IPS-20b (cell line): ENCODE data around the gene SOX30.

ENCODE experiments used
- H3K27ac ChIP-seq: one replicate; pipeline ENCODE4 v1.5.1; 2013; ENCODE audit warnings: low read length
- H3K27me3 ChIP-seq: 2 replicates; pipeline ENCODE4 v1.6.1; 2013; ENCODE audit warnings: mild to moderate bottlenecking, low read length, inconsistent platforms; ENCODE audit not compliant: insufficient read depth
- H3K36me3 ChIP-seq: 2 replicates; pipeline ENCODE4 v1.6.1; 2013; ENCODE audit warnings: low read depth, mild to moderate bottlenecking, inconsistent platforms, low read length, moderate library complexity; ENCODE audit not compliant: insufficient read depth
- H3K4me1 ChIP-seq: 2 replicates; pipeline ENCODE4 v1.6.1; 2013; ENCODE audit warnings: mild to moderate bottlenecking, control low read depth, inconsistent platforms, low read length, moderate library complexity; ENCODE audit not compliant: insufficient read depth
- H3K4me3 ChIP-seq: 2 replicates; pipeline ENCODE4 v1.5.1; 2013; ENCODE audit warnings: mild to moderate bottlenecking, low read length, inconsistent platforms
- H3K9ac ChIP-seq: 2 replicates; pipeline ENCODE4 v1.6.1; 2013; ENCODE audit warnings: low read depth, mild to moderate bottlenecking, inconsistent platforms, low read length, moderate library complexity
- H3K9me3 ChIP-seq: 2 replicates; pipeline ENCODE4 v1.6.1; 2013; ENCODE audit warnings: mild to moderate bottlenecking, low read depth, low read length, inconsistent platforms; ENCODE audit not compliant: insufficient read depth

The SOX30 gene

GRCh38 chr5:157616785-157617184, 35.5 kb downstream of the SOX30 start:
- H3K36me3 ChIP-seq, result no peaks in the 10 kb centered on the region
- no peak overlapping the region for H3K27ac ChIP-seq
- H3K9ac ChIP-seq, result no peak overlapping the region
- no peaks in the 10 kb centered on the region for H3K4me1 ChIP-seq
- no peaks in the 10 kb centered on the region for H3K27me3 ChIP-seq
- H3K4me3 ChIP-seq, result no peak overlapping the region
- H3K9me3 ChIP-seq, result no peaks in the 10 kb centered on the region

- Histone ChIP-seq H3K27ac (no peak overlapping the region), H3K9ac (no peak overlapping the region), H3K4me3 (no peak overlapping the region), H3K36me3 (no peaks in the 10 kb centered on the region), H3K9me3 (no peaks in the 10 kb centered on the region), H3K27me3 (no peaks in the 10 kb centered on the region), H3K4me1 (no peaks in the 10 kb centered on the region)
Measured at GRCh38 chr5:157613385-157614245, 38.6 kb downstream of the SOX30 start.

GRCh38 chr5:157612581-157612980, 39.7 kb downstream of the SOX30 start:
- H3K9me3 ChIP-seq, result no peaks in the 10 kb centered on the region
- no peaks in the 10 kb centered on the region for H3K4me1 ChIP-seq
- no peaks in the 10 kb centered on the region for H3K36me3 ChIP-seq
- no peaks in the 10 kb centered on the region for H3K27me3 ChIP-seq
- no peak overlapping the region for H3K4me3 ChIP-seq
- H3K27ac ChIP-seq, result no peak overlapping the region
- no peak overlapping the region for H3K9ac ChIP-seq

GRCh38 chr5:157611571-157612476, 40.4 kb downstream of the SOX30 start:
- no peaks in the 10 kb centered on the region for H3K9me3 ChIP-seq
- H3K27ac ChIP-seq, result no peak overlapping the region
- H3K4me3 ChIP-seq, result no peak overlapping the region
- no peaks in the 10 kb centered on the region for H3K36me3 ChIP-seq
- H3K4me1 ChIP-seq, result no peaks in the 10 kb centered on the region
- H3K9ac ChIP-seq, result no peak overlapping the region
- H3K27me3 ChIP-seq, result no peaks in the 10 kb centered on the region

GRCh38 chr5:157610990-157611389, 41.2 kb downstream of the SOX30 start:
- no peaks in the 10 kb centered on the region for H3K4me1 ChIP-seq
- H3K9me3 ChIP-seq, result no peaks in the 10 kb centered on the region

GRCh38 chr5:157608972-157609565, 43.2 kb downstream of the SOX30 start:
- Histone ChIP-seq H3K9ac (no peak overlapping the region), H3K27ac (no peak overlapping the region), H3K9me3 (no peaks in the 10 kb centered on the region), H3K27me3 (no peaks in the 10 kb centered on the region), H3K4me3 (no peak overlapping the region), H3K36me3 (no peaks in the 10 kb centered on the region), H3K4me1 (no peaks in the 10 kb centered on the region)

More at GRCh38 chr5:157610990-157611389, 41.2 kb downstream of the SOX30 start:
- Histone ChIP-seq H3K27me3 (no peaks in the 10 kb centered on the region), H3K36me3 (no peaks in the 10 kb centered on the region), H3K4me3 (no peak overlapping the region), H3K27ac (no peak overlapping the region), H3K9ac (no peak overlapping the region)

- Histone ChIP-seq H3K27me3 (no peaks in the 10 kb centered on the region), H3K4me3 (no peak overlapping the region), H3K9ac (no peak overlapping the region), H3K27ac (no peak overlapping the region), H3K4me1 (no peaks in the 10 kb centered on the region), H3K36me3 (no peaks in the 10 kb centered on the region), H3K9me3 (no peaks in the 10 kb centered on the region)
Measured at GRCh38 chr5:157607371-157608161, 44.7 kb downstream of the SOX30 start.

GRCh38 chr5:157606046-157606445, 46.2 kb downstream of the SOX30 start:
- no peaks in the 10 kb centered on the region for H3K4me1 ChIP-seq
- no peak overlapping the region for H3K4me3 ChIP-seq
- H3K27me3 ChIP-seq, result no peaks in the 10 kb centered on the region
- H3K9me3 ChIP-seq, result no peaks in the 10 kb centered on the region
- H3K36me3 ChIP-seq, result no peaks in the 10 kb centered on the region
- no peak overlapping the region for H3K27ac ChIP-seq
- no peak overlapping the region for H3K9ac ChIP-seq

GRCh38 chr5:157603333-157604190, 48.7 kb downstream of the SOX30 start:
- H3K9me3 ChIP-seq, result no peaks in the 10 kb centered on the region
- no peak overlapping the region for H3K9ac ChIP-seq
- no peaks in the 10 kb centered on the region for H3K4me1 ChIP-seq
- H3K36me3 ChIP-seq, result no peaks in the 10 kb centered on the region
- no peak overlapping the region for H3K4me3 ChIP-seq
- no peak overlapping the region for H3K27ac ChIP-seq
- H3K27me3 ChIP-seq, result no peaks in the 10 kb centered on the region

- Histone ChIP-seq H3K36me3 (no peaks in the 10 kb centered on the region), H3K4me1 (no peaks in the 10 kb centered on the region), H3K9me3 (no peaks in the 10 kb centered on the region), H3K27me3 (no peaks in the 10 kb centered on the region), H3K27ac (no peak overlapping the region), H3K4me3 (no peak overlapping the region), H3K9ac (no peak overlapping the region)
Measured at GRCh38 chr5:157602505-157602904, 49.7 kb downstream of the SOX30 start.
